Activated CD4-positive, alpha-beta T cell treated with anti-CD3 and anti-CD28 coated beads for 36 hours (primary cell): ENCODE measurements around the gene OR3A3. TPM values are rescaled to one million over a fixed set of nuclear protein-coding genes. Genes with fewer than 3 reads are reported as not detected.
"Not testable (repeated sequence)": the region's sequence is repeated elsewhere in the genome, so short reads cannot be mapped to it uniquely, and the experiment has no call there.

Experiments
- ATAC-seq: fragments of 200-7000 bp; cut with Tn5 transposase; one replicate; pipeline ENCODE4 v1.10.0; 2021; ENCODE audit warnings: mild to moderate bottlenecking, moderate library complexity
- CTCF ChIA-PET: fragments of 350-600 bp; sonication (Branson Sonifier 250); formaldehyde crosslinking; loops from one replicate; lab custom pipeline; 2021; ENCODE audit warnings: antibody characterized with exemption; lab: Charles Lee
- POLR2A ChIA-PET: fragments of 350-600 bp; sonication (Branson Sonifier 250); formaldehyde crosslinking; loops from one replicate; lab custom pipeline; 2021; ENCODE audit warnings: antibody characterized with exemption, inconsistent platforms; lab: Charles Lee
- DNase-seq: peaks from one replicate; pipeline ENCODE4 v3.0.0-alpha.2; 2020
- H3K27ac Mint-ChIP-seq: one replicate; pipeline ENCODE4 v1.8.0; 2021; ENCODE audit warnings: mixed read lengths
- H3K27me3 Mint-ChIP-seq: one replicate; pipeline ENCODE4 v1.8.0; 2021; ENCODE audit warnings: mixed read lengths
- H3K36me3 Mint-ChIP-seq: one replicate; pipeline ENCODE4 v1.8.0; 2021; ENCODE audit warnings: low read depth, mixed read lengths
- H3K4me1 Mint-ChIP-seq: one replicate; pipeline ENCODE4 v1.8.0; 2021; ENCODE audit warnings: mixed read lengths
- H3K4me3 Mint-ChIP-seq: one replicate; pipeline ENCODE4 v1.8.0; 2021; ENCODE audit warnings: mild to moderate bottlenecking, moderate library complexity, mixed read lengths
- H3K9me3 Mint-ChIP-seq: one replicate; pipeline ENCODE4 v1.8.0; 2021; ENCODE audit warnings: low read depth, mixed read lengths
- intact Hi-C, 2 experiments: fragments of 100-400 bp; cut with DNase I in 1 of 2; cut with micrococcal nuclease in 1 of 2; formaldehyde crosslinking; loops; one replicate each; pipeline versions ENCODE4 v1.14.2 to v1.15.1; 2022 to 2024; cut with DNase I, micrococcal nuclease
- total RNA-seq, 2 experiments: library from RNA; stranded (reverse); gene quantifications; one replicate each; pipeline ENCODE4 v1.2.3, GENCODE V29; 2021

The OR3A3 gene
- not detected for total RNA-seq

DNA sequence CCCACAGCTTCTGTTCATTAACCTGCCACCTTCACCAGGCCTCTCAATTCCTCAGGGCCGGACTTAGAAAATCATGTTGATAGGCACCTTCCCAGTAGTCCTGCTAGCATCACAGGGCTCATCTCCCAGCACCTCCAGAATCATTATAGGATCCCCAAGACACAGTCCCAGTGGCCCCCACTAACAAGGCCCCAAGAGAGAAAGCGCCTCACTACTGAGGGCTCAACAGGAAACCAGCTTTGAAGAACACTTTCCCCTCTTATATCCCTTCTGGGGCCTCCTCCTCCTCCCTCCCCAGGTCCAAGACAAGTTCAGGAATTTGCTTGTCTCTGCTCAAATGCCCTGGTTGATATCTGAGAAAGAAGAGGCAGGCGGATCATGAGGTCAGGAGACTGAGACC, at the start of gene OR3A3:
OR3A3 (plus strand) TSS at position 301 of the 400 bp plus-strand sequence.
- Mint-ChIP-seq H3K4me1 (no peaks in the 10 kb centered on the region), H3K27ac (no peak within 1 kb of the TSS), H3K4me3 (no peak within 1 kb of the TSS), H3K36me3 (peaks cover 4% of the 10 kb centered on the region), H3K9me3 (peaks cover 14% of the 10 kb centered on the region), H3K27me3 (peaks cover 28% of the 10 kb centered on the region)
- ATAC-seq (no peak), DNase-seq (no peak)
- ChIA-PET CTCF (no interaction called here), POLR2A (no interaction called here)
- intact Hi-C loops = loop anchor here in 1 of 2 experiments (5.0 kb wide), 1 partner anchor 129 kb away; no protein-coding TSS in a partner anchor

GRCh38 chr17:3371167-3371566, 40.0 kb upstream of the OR3A3 start:
- DNase-seq, H3K4me3 Mint-ChIP-seq, CTCF ChIA-PET, H3K4me1 Mint-ChIP-seq, H3K27ac Mint-ChIP-seq, POLR2A ChIA-PET, intact Hi-C loops, ATAC-seq, H3K36me3 Mint-ChIP-seq: not testable (repeated sequence)
- H3K9me3 Mint-ChIP-seq = peaks cover 30% of the 10 kb centered on the region
- H3K27me3 Mint-ChIP-seq = peaks cover 10% of the 10 kb centered on the region

DNA sequence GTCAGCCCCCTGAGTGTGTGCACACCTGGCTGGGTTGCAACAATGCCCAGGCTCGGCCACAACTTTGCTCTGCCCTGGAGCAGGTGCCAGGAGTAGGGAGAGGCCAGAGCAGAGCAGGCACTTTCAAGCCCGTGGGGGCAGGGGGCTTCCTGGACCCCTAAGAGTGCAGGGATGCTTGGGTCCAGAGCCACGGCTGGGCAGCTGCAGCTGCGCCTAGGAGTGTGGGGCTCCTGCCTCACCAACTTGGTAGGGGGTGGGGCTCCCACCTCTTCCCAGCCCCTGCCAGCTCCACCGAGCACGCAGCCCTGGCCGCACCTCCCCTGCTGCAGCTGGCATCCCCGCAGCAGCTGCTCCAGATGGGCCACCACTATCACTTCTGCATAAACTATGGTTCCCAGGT, 32.8 kb upstream of the OR3A3 start:
- H3K9me3 Mint-ChIP-seq = peaks cover 17% of the 10 kb centered on the region
- H3K27me3 Mint-ChIP-seq = peaks cover 7% of the 10 kb centered on the region
- no peak for ATAC-seq
- H3K27ac Mint-ChIP-seq = no peak overlapping the region
- POLR2A ChIA-PET = no interaction called here
- CTCF ChIA-PET = no interaction called here
- H3K36me3 Mint-ChIP-seq = peaks cover 2% of the 10 kb centered on the region
- no peak for DNase-seq
- no peak overlapping the region for H3K4me3 Mint-ChIP-seq
- intact Hi-C loops = no loop called here
- no peaks in the 10 kb centered on the region for H3K4me1 Mint-ChIP-seq

- no peak for ATAC-seq
- intact Hi-C loops = no loop called here
- H3K27me3 Mint-ChIP-seq = peaks cover 20% of the 10 kb centered on the region
- DNase-seq = no peak
- CTCF ChIA-PET = no interaction called here
- peaks cover 2% of the 10 kb centered on the region for H3K36me3 Mint-ChIP-seq
- POLR2A ChIA-PET = no interaction called here
- no peaks in the 10 kb centered on the region for H3K9me3 Mint-ChIP-seq
- peaks cover 2% of the 10 kb centered on the region for H3K4me1 Mint-ChIP-seq
- no peak overlapping the region for H3K4me3 Mint-ChIP-seq
- H3K27ac Mint-ChIP-seq = no peak overlapping the region
These were observed 29.2 kb upstream of the OR3A3 start for GRCh38 chr17:3381957-3382356.

- intact Hi-C loops = no loop called here
- ATAC-seq (peak; percentile 97), DNase-seq (peak; percentile 67)
- Mint-ChIP-seq H3K9me3 (no peaks in the 10 kb centered on the region), H3K27ac (peak within 1 kb of the TSS; percentile 72), H3K4me1 (peaks cover 2% of the 10 kb centered on the region), H3K27me3 (peaks cover 23% of the 10 kb centered on the region), H3K36me3 (no peaks in the 10 kb centered on the region), H3K4me3 (peak within 1 kb of the TSS; percentile 73)
- ChIA-PET POLR2A (interaction anchor here (0.6 kb wide), 1 partner anchor 598 kb away, joined by 5 read pairs; no protein-coding TSS in a partner anchor), CTCF (no interaction called here)
These were observed 25.0 kb upstream of the OR3A3 start, which contains the start of gene OR3A2 for GRCh38 chr17:3385869-3386816. TSS of gene OR3A2 (minus strand) at chr17:3386308.

DNA sequence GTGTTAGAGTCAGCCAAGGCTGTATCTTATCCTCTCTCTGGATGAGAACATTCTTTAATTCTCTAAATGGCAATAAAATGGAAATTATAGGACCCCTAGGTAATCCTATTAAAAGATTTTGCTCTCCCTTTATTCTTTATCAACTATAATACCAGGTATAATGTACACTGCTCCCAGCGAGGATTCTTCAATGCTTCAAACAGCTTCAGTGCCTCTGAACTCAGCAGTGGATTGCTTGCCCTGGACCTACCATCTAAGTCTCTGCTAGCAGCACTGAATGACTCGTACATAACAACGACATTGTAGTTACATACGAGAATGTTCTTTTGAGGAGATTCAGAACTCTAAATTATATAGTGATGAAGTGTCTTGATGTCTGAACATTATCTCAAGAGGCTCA, 21.4 kb upstream of the OR3A3 start:
- ChIA-PET CTCF (interaction anchor here (0.9 kb wide), 1 partner anchor 156 kb away, joined by 3 read pairs; no protein-coding TSS in a partner anchor), POLR2A (no interaction called here)
- no peak for DNase-seq
- intact Hi-C loops = no loop called here
- Mint-ChIP-seq H3K9me3 (no peaks in the 10 kb centered on the region), H3K4me1 (peaks cover 2% of the 10 kb centered on the region), H3K36me3 (no peaks in the 10 kb centered on the region), H3K4me3 (no peak overlapping the region), H3K27me3 (peaks cover 29% of the 10 kb centered on the region), H3K27ac (no peak overlapping the region)
- ATAC-seq = no peak

DNA sequence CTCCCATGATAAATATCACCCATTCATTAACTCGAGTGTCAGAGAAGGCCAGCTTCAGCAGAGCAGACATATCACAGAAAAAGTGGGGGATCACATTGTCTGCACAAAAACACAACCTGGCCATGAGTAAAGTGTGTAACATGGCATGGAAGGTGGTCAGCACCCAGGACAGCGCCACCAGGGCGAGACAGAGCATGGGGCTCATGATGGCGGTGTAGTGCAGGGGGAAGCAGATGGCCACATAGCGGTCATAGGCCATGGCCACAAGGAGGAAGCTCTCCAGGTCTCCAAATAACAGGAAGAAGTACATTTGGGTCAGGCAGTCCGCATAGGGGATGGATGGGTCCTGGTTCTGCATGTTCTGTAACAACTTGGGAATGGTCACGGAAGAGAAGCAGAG, 13.4 kb upstream of the OR3A3 start:
- peak; percentile 49 for DNase-seq
- H3K36me3 Mint-ChIP-seq, H3K4me1 Mint-ChIP-seq, intact Hi-C loops, H3K27ac Mint-ChIP-seq, H3K9me3 Mint-ChIP-seq, CTCF ChIA-PET, H3K4me3 Mint-ChIP-seq, POLR2A ChIA-PET, ATAC-seq: not testable (repeated sequence)
- H3K27me3 Mint-ChIP-seq = peaks cover 16% of the 10 kb centered on the region

GRCh38 chr17:3398310-3398709, 12.9 kb upstream of the OR3A3 start, which contains the start of gene OR1E1:
TSS of gene OR1E1 (minus strand) at chr17:3398410. CDS start at chr17:3398410, 0 bp downstream.
- no peak for DNase-seq
- no peaks in the 10 kb centered on the region for H3K36me3 Mint-ChIP-seq
- peaks cover 16% of the 10 kb centered on the region for H3K27me3 Mint-ChIP-seq
- no peak within 1 kb of the TSS for H3K27ac Mint-ChIP-seq
- no peaks in the 10 kb centered on the region for H3K4me1 Mint-ChIP-seq
- intact Hi-C loops = no loop called here
- no peak for ATAC-seq
- H3K4me3 Mint-ChIP-seq = no peak within 1 kb of the TSS
- no peaks in the 10 kb centered on the region for H3K9me3 Mint-ChIP-seq
- ChIA-PET POLR2A (no interaction called here), CTCF (no interaction called here)

DNA sequence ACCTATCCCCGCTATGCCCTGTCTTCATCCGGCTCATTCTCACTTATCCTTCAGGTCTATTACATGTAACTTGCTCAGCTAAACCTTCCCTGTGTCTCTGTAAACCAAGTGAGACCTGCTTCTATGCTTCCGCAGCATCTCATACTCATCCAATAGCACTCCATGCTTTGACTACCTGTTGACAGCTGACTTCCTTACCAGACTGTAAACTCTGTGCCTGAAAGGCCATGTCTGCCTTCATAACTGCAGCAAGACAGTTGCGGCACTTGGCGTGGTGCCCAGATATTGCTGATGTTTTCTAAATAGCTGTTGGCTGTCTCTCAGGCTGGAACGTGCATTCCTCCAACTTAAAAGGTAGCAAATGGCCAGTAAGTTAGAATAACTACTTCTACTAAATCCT, 11.1 kb upstream of the OR3A3 start:
- Mint-ChIP-seq H3K27me3 (peaks cover 13% of the 10 kb centered on the region), H3K4me1 (no peaks in the 10 kb centered on the region), H3K9me3 (no peaks in the 10 kb centered on the region), H3K27ac (no peak overlapping the region), H3K36me3 (no peaks in the 10 kb centered on the region), H3K4me3 (no peak overlapping the region)
- POLR2A ChIA-PET = no interaction called here
- intact Hi-C loops = no loop called here
- ATAC-seq (no peak), DNase-seq (no peak)
- CTCF ChIA-PET = interaction anchor here (0.7 kb wide), 1 partner anchor 243 kb away, joined by 4 read pairs; no protein-coding TSS in a partner anchor

DNA sequence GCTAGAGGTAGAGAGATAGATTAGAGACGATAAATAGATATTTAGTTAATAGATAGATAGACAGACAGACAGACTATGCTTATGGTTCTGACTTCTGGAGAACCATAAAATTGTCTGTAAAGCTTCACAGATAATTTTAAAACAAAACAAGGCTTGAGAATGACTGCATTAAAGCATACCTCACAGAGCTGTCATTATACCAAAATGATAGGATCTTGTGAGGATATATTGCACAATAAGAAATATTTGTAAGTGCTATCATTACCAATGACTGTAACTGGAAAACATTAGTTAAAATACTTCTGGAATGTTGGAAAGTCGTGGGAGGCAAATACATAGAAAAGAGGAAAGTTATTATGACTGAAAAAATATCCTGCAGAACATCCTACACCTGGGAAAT, 9.4 kb upstream of the OR3A3 start:
- POLR2A ChIA-PET = no interaction called here
- no peak for ATAC-seq
- H3K4me3 Mint-ChIP-seq = no peak overlapping the region

GRCh38 chr17:3403856-3404255, 7.3 kb upstream of the OR3A3 start:
- H3K27me3 Mint-ChIP-seq = peaks cover 15% of the 10 kb centered on the region
- H3K4me1 Mint-ChIP-seq, CTCF ChIA-PET, H3K36me3 Mint-ChIP-seq, intact Hi-C loops, DNase-seq, POLR2A ChIA-PET, H3K27ac Mint-ChIP-seq, H3K4me3 Mint-ChIP-seq, ATAC-seq: not testable (repeated sequence)
- H3K9me3 Mint-ChIP-seq = peaks cover 15% of the 10 kb centered on the region

More for the DNA sequence above, 9.4 kb upstream of the OR3A3 start:
- CTCF ChIA-PET = no interaction called here
- Mint-ChIP-seq H3K27me3 (peaks cover 9% of the 10 kb centered on the region), H3K27ac (no peak overlapping the region), H3K36me3 (no peaks in the 10 kb centered on the region), H3K9me3 (peaks cover 4% of the 10 kb centered on the region), H3K4me1 (no peaks in the 10 kb centered on the region)
- DNase-seq = no peak
- intact Hi-C loops = no loop called here

GRCh38 chr17:3412216-3412615, 1.0 kb downstream of the OR3A3 start:
- H3K4me1 Mint-ChIP-seq, ATAC-seq, H3K4me3 Mint-ChIP-seq, CTCF ChIA-PET, DNase-seq, H3K27ac Mint-ChIP-seq, POLR2A ChIA-PET, H3K36me3 Mint-ChIP-seq: not testable (repeated sequence)
- H3K9me3 Mint-ChIP-seq = peaks cover 10% of the 10 kb centered on the region
- intact Hi-C loops = loop anchor here in 1 of 2 experiments (5.0 kb wide), 1 partner anchor 130 kb away; no protein-coding TSS in a partner anchor
- H3K27me3 Mint-ChIP-seq = peaks cover 25% of the 10 kb centered on the region
